HG03280 (cell line): ENCODE measurements around the gene C11orf54.
"Not testable (repeated sequence)": the region's sequence is repeated elsewhere in the genome, so short reads cannot be mapped to it uniquely, and the experiment has no call there.

Experiments
- ATAC-seq: cut with Tn5 transposase; IDR thresholded peaks from one replicate; pipeline ENCODE4 v1.9.1; 2021; ENCODE audit warnings: mild to moderate bottlenecking, moderate library complexity; ENCODE audit not compliant: unreplicated experiment

The C11orf54 gene

DNA sequence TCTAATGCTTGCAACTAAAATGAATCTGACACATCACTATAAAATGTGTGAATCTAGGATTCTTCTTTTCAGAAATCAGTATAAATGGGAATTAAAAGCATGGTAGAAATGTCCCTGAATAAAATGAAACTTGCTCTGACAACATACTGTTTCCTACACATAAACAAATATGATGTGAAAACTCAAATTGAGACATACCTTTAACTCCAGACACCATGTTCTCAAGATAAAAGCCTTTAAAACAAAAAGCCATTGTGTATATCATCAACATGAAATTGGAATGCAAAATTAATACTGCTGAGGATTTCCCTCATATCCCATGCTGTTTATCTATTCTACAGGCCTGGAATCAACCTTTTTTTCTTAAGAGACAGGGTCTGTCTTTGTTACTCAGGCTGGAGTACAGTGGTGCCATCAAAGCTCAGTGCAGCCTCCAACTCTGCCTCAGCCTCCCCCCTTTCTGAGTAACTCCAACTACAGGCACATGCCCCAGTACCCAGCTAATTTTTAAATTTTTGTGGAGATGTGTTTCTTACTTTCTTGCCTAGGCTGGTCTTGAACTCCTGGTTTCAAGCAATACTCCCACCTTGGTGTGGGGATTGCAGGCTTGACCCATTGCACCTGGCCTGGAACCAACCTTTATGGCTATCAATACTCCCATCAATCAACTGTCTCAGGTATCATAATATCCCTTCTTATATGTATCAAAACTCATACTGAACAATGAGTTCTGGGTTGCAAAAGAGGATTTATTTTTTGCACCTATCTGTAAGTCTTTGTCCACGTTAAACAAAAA, 6.8 kb upstream of the C11orf54 start:
- no peak for ATAC-seq

DNA sequence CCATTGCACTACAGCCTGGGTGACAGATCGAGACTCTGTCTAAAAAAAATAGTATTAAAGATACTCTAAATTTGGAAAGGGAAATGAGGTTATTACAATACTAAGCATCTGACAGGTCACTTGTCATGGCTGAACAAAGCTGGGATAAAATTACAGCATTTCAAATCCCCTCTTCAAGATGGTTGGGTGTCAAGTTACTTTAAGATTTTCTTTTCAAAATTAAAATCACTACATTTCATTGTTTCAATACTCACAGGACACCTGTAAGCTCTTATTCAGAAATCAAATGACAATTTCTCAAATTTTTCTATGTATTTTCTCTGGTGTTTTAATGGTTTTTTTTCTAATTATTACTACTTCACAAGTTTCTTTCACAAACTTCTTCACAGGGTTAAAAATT, 5.8 kb upstream of the C11orf54 start:
- no peak for ATAC-seq

DNA sequence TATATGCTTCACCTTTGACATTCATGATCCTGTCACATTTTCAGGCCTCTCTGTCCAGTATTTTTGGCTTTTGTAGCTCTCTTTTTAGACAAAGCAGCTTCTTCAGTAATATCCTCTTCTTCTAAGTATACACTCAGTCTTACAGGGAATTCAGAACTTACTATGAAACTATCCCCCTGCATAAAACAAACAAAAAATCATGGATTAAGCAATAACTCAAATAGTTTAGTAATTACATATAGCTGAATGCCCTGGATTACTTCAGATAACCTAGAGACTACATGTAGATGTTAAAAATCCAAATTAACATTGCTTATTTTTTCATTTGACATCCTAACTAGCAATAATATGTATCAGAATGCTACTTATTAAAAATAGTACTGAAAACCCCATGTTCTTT, 5.3 kb upstream of the C11orf54 start:
- no peak for ATAC-seq

DNA sequence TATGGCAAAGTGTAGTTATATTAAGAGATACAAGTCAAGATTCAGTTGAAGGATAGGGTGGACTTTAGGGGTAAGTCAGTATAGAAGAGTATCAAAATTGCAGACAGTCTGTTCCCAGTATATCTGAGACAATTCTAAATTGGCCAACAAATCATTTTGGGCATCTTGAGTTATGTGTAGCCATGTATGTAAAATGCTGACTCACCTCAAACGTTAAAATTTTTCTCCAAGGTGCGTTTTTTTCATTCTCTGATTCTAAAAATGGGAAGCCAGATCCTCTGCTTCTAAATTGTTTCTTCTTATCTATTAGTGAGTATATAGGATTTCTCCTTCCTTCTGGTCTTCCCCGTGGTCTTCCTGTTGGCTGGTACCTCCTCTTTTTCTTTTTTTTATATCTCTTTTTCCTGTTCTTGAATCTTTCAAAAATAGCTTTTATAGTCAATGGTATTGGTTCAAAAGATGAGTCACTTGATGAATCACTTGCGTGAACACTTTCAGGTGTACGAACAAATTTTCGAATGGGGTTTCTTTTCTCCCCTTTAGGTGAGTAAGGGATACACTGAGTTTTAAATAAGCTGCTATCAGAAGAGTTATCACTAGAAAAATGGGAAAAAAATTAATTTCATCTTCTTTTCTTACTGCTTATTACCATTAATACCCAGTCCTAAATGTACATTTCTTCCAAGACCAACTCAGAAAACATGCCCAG, 3.4 kb upstream of the C11orf54 start:
- no peak for ATAC-seq

DNA sequence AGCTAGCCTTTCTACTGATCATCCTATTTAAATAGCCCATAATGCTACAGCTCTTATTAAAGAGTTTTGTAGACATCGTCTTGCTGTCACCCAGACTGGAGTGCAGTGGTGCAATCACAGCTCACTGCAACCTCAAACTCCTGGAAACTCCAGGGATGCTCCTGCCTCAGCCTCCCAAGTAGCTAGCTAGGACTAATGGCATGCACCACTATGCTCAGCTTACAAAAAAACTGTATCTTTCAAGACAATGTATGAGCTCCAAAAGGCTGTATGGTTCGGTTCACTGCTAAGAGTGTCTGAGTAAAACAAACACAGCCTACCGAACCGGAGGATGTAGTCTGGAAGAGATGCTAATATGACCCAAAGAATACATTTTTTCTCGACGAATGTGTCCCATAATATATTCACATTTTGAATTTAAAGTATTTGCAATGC, 2.8 kb upstream of the C11orf54 start:
- no peak for ATAC-seq

DNA sequence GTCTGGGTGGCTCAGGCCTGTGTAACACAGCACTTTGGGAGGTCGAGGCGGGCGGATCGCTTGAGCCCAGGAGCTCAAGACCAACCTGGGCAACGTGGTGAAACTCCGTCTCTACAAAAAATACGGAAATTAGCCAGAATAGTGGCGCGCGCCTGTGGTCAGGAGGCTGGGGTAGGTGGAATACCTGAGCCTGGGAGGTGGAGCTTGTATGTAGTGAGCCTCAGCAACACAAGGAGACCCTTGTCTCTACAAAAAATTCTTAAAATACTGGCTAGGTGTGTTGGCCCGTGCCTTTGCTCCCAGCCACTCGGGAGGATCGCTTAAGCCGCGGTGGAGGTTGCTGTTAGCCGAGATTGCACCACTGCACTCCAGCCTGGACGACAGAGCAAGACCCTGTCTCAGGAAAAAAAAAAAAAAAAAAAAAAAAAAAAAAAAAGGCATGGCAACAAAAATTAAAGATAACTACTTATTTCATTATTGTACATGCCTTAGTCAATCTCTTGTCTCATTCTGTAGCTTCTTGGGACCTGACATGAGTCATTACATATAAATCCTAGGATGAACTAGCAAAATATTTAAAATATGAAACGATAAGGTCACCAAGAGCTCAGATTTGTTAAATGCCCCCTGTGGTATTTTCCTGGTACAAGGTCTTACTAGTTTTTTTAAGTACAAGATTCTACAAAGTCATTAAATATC, 1.3 kb upstream of the C11orf54 start:
- no peak for ATAC-seq

DNA sequence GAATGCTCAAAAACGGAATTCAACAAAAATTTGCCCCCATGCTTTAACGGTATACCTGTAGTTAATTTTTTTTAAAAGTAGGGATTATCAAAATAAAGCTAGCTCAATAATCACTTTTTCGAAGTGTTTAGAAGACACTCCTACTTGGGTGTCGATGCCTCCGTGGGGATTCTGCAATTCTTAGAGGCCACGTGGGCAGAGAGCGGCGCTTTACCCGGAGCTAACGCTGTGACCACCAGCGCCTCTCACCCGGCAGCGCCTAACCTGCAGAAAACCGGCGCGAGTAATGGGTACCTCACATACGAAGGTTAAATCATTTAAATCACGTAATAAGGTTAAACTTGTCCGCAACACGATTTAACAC, 760 bp upstream of the C11orf54 start:
- peak; percentile 33 for ATAC-seq

DNA sequence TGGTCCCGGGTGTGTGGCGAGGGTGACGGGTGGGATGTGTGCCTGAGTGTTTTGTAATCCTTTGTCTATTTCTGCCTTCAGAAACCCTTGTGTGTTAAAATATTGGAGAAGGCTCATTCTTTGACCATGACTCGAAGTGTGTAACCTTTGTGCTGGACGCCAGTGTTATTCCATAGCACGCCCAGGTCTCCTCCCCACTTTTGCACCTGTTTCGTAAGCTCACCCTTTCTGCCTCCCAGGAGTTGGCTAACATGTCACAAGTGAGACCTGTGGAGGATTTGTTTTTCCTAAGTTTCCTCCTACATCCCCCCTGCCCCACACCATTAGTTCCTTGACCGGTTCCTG, 382 bp downstream of the C11orf54 start:
- peak; percentile 16 for ATAC-seq

DNA sequence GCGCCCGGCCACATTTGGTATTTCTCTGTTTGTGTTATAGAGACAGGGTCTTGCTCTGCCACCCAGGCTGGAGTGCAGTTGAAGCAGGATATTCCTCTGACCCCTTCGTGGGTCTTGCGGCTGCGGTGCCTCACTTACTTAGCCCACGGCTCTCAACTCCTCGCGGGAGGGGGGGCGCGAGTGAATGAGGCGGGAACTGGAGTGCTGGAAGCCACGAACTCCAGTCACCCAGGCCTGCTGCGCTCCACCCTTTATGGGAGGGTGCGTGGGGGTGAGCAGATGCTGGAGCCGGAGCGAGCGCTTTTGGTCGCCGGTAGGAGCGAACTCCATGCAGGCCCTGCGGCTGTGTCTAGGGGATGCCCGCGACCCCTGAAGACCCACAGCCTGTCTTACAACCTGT, 1.8 kb downstream of the C11orf54 start:
- ATAC-seq = no peak

DNA sequence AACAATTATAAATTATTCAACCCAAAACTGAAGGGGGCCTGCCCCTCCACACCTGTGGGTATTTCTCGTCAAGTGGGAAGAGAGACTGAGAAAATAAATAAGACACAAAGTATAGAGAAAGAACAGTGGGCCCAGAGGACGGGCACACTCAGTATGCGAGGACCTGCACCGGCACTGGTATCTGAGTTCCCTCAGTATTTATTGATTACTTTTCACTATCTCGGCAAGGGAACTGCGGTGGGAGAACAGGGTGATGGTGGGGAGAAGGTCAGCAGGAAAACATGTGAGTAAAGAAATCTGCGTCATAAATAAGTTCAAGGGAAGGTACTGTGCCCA, 3.2 kb downstream of the C11orf54 start:
- ATAC-seq = no peak

DNA sequence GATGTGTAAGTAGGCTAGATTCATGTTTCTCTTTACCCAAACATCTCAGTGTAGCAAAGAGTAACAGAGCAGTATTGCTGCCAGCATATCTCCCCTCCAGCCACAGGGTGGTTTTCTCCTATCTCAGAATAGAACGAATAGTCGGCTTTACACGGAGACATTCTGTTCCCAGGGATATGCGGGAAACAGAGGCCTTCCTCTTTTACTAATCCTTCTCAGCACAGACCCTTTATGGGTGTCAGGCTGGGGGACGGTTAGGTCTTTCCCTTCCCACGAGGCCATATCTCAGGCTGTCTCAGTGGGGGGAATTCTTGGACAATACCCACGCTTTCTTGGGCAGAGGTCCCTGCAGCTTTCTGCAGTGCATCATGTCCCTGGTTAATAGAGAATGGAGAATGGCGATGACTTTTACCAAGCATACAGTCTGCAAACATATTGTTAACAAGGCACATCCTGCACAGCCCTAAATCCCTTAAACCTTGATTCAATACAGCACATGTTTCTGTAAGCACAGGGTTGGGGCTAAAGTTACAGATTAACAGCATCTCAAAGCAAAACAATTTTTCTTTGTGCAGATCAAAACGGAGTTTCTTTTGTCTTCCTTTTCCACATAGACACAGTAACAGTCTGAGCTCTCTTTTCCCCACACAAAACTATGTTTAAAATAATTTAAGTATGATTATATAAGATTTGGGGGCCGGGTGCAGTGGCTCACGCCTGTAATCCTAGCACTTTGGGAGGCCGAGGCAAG, 3.7 kb downstream of the C11orf54 start:
- ATAC-seq = not testable (repeated sequence)

DNA sequence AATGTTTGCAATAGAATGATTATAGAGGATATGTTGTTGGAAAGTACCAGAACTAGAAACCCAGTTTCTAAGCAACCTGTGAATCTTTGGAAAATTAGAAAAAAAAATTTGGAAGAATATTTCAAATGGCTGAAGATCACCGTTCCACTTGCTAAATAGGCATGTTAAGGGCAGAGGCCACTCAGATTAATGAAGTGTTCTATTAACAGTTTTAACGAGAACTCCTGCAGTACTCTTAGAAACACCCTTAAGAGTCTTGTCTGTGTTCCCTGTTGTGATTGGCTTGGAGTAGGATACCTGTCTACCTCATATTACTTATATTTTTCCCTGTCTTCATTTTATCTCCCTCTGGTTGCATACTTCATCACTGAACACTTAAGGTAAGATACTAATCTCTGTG, 4.6 kb downstream of the C11orf54 start:
- ATAC-seq = no peak

DNA sequence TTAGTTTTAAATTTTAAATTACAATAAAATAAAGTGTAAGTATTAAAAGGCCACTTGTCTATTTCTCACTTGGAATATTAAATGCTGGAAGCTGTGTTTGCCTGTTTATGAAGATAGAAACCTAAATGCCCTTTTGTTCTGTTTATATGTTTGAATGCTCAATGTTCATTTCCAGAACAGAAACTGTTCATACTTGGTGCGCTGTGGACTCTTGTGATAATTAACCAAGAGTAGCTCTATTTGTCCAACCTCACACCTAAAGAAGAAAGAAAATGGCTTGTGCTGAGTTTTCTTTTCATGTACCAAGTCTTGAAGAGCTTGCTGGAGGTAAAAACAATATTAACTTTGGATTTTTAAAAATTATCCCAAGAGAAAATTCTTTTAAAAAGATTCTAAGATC, 5.7 kb downstream of the C11orf54 start:
- no peak for ATAC-seq

DNA sequence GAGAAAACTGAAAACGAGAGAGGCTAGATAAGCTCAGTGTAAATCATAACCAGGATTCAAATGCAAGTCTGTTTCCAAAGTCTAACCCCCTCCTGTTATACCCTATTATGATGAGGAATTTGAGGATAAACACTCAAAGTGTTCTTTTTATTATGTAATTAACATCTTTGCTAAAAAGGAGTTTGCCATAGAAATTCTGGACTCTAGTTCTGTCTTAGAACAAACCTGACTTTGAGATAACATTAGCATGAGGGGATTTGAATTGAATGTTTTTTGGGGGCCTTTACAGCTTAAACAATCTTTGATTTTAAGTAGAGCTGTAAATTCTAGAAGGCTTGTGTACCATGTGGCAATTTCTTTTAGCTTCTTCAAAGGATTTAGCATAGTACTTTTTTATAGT, 9.5 kb downstream of the C11orf54 start:
- ATAC-seq = no peak

DNA sequence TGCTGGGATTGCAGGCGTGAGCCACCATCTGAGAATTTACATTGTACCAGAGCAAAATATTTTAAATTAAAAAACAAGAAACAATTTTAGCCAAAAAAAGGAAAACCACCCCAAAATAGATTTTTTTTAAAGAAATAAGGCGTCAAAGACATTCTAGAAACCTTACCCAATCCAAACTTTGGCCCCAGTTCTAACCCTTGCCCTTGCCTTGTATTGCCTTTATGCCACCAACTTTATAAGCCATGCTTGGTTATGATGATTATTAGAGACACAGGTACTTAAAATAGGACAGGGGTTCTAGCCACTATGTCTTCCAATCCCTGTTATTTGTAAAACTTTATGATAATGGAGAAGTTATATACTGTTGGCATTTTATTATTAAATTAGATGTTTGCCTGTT, 11.8 kb downstream of the C11orf54 start:
- ATAC-seq = no peak

DNA sequence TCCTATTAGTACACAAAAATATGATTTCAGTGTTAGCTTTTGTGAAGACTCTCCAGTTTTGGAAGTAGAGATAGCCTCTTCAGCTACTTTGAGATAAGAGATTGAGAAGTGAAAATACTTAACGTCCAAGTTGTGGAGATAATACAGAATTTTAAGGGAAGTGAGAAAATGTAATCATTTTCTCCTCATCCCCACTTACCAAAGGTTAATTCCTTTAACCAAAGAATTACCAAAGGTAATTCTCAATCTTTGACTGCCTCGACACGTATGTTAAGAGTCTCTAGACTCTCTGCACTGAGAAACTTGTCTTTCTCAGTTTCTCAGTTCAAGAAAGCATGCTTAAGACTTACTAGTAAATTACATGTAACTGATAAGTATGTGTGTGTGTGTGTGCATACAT, 15.3 kb downstream of the C11orf54 start:
- ATAC-seq = no peak

DNA sequence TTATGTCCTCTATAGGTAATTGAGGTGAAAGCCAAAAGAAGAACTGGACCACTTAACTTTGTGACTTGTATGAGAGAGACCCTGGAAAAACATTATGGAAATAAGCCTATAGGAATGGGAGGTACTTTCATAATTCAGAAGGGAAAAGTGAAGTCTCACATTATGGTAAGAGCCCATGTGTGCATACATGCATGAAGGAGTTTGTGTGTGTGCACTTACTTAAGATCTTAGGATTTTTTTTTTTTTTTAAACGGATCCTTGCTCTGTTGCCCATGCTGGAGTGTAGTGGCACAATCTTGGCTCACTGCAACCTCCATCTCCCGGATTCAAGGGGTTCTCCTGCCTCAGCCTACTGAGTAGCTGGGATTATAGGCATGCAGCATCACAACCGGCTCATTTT, 15.8 kb downstream of the C11orf54 start:
- no peak for ATAC-seq

DNA sequence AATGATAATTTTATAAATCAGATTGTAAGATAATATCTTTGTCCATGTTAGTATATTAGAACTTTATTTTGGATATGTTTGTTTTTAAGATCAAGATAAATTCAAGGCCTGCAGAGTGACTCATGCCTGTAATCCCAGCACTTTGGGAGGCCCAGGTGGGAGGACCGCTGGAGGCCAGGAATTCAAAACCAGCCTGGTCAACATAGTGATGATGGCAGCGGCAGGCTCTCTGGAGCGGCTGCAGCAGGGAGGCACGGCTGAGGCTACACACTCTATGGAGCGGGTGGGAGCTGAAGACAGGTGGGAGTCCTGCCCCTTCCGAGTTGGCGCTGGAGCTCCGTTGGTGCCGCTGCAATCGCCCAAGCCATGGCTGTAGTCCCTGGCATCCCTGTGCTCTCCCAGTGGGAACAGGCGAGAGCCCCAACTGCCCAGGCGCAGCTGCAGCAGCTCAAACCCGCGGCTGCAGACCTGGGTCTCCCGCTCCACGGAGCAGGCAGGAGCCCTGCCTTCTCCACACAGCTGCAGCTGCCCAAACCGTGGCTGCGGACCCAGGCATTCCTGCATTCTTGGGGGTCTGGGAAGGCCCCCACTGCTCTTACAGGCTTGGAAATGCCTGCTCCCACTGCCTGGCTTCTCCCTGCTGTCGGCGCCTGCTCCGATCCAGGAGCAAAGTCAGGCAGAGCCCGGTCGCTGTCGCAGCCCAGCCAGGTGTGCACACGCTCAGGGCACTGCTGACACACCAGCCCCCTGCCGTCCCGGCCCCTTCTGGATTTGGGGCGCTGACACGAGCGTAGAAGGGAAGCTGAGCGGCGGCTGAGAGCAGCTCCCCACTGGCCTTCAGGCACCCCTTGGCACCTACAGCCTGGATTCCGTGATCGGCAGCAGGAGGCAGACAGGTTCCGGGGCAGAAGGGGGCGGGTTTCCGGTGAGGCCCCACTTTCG, 16.7 kb downstream of the C11orf54 start:
- ATAC-seq = no peak

DNA sequence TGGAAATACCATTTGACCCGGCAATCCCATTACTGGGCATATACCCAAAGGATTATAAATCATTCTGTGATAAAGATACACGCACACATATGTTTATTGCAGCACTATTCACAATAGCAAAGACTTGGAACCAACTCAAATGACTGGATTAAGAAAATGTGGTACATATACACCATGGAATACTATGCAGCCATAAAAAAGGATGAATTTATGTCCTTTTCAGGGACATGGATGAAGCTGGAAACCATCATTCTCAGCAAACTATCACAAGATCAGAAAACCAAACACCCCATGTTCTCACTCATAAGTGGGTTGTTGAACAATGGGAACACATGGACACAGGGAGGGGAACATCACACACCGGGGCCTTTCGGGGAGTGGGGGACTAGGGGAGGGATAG, 17.7 kb downstream of the C11orf54 start:
- not testable (repeated sequence) for ATAC-seq

DNA sequence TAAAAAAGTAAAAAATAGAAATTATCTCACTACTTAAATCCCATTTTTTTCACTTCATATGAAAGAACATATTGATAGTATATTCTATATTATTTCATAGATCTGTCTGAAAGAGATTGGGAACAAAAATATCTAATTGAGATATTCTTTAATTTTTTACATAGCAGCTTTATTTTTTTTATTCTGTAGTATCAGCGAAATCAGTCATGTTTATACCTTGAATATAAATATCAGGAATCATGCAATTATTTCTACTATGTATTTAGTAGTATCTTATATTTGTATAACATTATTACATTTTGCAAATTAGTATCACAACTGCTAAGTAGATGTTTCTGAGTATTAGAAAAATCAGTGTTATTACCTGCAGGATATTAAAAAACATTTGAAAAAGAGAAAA, 20.4 kb downstream of the C11orf54 start:
- no peak for ATAC-seq
